GM21576 (cell line): ENCODE results near the gene CAMK2G.

Experiments used
- ATAC-seq: cut with Tn5 transposase; IDR thresholded peaks from one replicate; pipeline ENCODE4 v1.9.1; 2021; ENCODE audit warnings: mild to moderate bottlenecking, moderate library complexity; ENCODE audit not compliant: unreplicated experiment

CAMK2G gene

DNA sequence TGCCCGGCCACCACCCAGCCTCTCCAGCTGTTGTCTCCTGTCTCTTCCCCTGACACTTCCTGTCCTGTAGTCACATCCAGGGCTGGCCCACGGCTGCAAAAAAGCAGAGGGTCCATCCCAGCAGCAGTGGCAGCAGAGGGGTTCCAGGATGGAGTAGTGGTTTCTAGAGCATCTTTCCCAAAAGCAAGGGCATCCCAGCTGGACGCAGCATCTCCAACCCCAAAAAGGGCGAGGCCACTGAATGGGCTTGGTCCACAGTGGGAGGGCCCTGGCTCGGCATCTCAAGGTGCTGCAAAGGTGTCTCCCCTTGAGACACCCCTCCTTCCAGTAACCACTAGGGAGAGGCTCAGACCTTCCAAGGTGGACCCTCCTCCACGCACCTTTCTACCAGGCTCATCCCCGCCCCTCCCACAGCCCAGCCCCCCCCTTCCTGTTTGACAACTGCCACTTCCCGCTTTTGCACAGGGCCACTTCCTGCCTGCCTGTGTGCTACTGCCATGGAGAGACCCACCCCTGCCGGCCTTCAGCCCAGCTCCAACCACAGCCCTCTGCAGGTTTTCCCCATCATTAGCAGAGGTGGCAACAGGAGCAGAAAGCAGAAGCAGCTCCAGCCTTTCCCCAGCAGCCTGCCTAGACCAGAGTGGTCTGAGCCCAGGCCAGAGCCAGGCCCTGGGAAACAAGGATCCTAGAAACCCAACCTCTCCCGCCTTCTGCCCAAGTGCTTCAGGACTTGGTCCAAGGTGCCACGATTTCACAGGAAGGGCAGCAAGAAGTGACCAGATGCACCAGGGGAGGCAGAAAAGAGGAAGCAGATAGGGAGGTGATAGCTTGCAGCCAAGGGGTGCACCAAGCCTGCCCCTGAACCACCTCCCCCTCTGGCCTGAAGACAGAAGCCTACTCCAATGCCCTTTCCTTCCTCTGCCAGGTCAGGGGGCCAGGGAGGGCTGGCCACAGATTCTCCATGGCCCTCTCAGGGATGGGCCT lies 8.6 kb downstream of the CAMK2G start:
- peak; percentile 60 for ATAC-seq

- ATAC-seq = no peak
These were observed 9.3 kb downstream of the CAMK2G start for GRCh38 chr10:73865107-73865458.

- no peak for ATAC-seq
These were observed 10.1 kb downstream of the CAMK2G start for GRCh38 chr10:73864229-73864628.

DNA sequence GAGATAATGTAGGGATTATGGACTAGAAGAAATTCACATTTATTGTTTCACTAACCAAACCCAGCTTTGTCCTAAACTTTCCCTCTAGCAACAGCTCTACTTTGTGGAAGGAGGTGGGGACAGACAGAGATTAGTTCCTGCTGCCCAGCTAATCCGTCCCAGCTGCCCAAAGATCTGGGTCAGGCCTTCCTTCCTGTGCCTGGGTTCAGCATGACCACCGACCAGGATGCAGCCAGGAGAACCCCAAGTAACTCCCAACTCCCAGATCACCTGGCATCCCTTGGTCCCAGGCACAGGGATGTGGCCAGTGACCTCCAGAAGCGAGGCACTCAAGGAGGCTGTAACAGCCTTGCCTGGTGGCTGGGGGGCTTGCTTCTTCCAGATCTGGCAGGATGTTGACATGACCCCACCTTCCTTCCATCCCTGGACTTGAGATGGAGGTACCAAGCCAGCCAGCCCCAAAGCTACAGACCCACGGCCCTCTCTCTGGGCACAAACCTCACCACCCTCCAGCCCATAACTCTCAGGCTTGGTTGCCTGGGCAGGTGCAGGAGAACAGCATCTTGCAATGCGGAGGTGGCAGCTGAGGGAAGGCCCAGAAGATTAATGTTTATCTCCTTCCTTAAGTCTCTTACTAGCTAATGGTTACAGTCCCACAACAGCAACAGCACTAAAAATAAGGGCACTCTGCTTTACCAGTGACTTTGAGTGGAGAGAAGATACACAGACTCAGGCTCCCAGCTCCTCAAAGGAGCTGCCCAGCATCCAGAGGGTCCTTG lies 11.1 kb downstream of the CAMK2G start:
- no peak for ATAC-seq

DNA sequence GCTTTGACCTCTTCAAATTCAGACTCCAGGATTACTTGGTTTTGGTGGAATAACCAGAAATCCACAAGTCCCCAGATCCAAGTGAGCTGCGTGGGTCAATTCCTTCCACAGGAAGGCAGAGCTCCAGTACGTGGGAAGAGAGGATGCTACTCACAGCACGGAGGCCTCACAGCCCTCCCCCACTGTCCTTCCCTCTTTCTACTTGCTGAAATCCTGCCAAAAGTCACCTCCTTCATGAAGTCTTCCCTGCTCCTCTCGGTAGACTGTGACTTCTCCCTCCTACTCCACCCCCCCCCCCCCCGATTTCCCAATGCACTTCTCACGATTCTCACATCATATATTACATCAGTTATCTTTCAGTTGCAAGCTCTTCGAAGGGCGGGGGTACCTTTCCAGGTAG lies 12.3 kb downstream of the CAMK2G start:
- ATAC-seq = no peak

DNA sequence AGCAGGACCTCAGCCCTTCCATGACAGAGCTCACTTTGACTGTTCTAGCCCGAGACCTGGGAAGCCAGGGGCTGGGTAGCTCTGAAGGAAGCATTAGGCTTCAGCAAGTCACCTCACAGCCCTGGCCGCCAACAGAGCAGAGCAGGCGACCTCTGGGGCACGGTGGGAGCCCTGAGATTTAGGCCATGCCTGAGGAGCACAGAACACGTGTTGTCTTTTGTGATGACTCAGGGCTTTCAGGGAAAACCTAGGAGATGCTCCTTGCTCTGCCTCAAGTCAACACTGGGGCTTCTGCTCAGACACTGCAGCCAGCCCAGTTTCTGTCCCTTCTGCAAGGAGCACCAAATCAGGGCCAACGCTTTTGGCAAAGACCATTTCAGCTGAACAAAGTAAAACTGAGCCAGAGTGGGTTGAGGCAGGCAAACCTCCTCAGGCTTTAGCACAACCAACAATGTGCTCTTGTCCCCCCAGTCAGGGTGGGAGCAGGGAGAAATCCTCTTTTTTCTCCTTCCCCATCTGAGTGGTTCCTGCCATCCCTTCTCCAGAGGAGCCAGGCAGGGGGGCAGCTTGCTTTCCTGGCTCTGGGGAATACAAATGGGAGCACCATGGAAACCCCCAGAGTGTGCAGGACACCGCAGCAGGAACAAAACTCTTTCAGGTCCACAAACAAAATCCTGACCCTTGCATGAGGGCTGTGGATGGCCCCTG lies 14.4 kb downstream of the CAMK2G start:
- ATAC-seq = no peak

- no peak for ATAC-seq
These were observed 14.9 kb downstream of the CAMK2G start for GRCh38 chr10:73859428-73859783.

DNA sequence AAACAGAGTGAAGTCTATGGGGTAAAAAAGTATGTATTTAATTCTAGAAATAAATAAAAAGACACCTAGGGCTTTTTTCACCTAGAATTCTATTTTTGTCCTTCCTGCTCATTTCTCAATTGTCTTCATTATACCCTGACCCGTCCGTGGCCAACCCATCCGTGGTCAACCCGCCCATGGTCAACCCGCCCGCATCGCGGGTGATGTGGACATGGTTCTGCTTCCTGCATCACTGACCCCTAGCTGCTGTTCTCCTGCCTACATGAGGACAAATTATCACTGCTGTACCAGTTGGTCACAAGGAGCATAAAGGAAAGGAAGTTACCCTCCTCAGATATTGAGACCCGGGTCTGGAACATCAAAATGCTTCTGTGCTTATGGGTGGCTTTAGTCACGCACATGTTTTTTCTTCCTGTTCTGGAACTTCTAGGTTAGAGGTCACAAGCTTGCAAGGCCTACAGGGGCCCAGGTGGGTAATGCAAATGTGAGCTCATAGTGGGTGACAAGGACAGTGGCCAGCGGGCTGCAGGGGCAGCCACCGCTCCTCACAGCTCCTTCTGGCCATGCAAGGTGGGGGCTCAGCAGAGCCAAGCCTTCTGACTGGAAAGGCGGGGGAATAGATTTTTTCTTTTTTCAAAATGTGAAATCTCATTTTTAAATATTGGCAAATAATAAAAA lies 15.5 kb downstream of the CAMK2G start:
- ATAC-seq = no peak

DNA sequence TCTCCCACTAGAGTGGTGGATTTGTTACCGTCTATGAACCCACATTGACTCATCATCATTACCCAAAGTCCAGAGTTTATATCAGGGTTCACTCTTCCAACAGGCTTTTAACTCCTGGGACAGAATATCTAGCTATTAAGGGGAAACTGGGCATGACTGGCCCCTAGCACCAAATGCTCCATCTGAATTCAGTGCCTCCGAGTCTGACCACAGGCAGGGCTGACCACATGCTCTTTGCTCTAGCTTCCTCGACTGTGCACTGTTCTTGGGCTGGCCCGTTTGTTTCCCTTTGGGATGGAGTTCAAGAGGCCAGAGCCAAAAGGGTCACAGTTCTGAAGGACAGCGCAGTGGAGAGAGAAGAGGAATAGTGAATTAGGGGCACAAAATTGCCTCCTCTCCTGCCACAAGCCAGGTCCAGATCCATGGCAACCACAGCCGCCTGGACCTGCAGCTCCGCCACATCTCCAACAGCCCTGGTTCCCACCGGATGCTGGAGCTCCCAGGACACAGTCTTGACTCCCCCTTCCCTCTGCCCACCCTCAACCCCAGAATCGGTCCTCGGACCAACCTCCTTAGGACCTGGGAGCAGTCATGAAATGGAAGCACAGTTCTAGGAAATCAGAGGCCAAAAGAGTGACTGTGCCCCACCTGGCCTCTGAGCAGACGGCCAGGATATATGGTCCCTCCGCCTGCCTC lies 16.2 kb downstream of the CAMK2G start:
- no peak for ATAC-seq

- peak; percentile 49 for ATAC-seq
These were observed 16.9 kb downstream of the CAMK2G start for GRCh38 chr10:73857446-73857845.

- ATAC-seq = no peak
These were observed 18.1 kb downstream of the CAMK2G start for GRCh38 chr10:73856261-73856660.

DNA sequence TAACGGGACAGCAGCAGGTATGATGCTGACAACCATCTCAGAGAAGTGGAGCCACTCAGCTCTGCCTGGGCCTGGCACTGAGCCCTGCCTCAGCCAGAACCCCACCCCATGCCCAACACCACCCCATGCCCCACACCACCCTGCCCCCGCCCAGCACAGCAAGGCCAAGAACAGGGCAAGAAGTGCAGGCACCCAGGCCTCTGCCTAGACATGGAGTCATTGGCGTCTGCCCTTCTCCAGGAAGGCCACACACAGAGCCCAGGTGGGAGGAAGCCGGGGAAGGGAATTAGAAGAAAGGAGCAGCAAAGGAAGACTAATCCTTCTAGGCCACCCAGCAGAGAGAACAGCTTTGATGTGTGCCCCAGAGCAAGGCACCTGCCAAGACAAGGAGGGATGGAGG lies 18.9 kb downstream of the CAMK2G start:
- no peak for ATAC-seq

DNA sequence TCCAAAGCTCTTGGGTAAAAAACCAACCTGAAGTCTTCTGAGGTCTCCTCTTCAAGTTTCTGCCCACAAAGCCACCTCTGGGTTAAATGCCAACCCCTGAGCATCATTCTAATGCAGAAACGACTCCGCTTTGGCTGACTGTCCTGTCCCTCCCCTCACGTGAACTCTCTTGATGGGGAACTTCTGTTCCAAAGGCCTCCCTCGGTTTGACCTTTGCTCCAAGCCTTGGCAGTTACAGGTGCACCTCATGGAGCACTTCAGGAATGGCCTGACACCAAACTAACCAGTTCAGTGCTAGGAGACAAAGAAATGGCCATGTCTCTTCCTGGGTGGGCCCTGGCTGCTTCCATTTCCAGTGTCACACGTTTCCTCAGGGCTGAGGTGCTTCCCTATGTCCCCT lies 20.0 kb downstream of the CAMK2G start:
- no peak for ATAC-seq

DNA sequence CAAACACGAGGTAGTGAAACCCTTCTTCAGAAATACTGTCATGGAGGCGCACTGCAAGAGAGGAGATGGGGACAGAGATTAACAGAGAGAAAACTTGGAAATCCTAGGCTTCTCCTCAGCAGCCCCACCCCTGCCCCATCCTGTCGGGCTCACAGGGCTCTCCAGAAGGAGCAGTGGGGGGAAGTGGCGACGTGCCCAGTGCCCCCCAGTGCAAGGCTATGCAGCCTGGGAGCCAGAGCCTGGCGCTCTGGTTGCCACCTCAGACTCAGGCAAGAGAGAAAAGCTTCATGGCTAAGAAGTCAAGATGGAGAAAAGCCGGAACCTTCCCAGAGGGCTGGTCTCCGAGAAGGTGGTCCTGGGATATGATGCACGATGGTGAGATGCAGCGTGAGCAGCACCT lies 21.2 kb downstream of the CAMK2G start:
- no peak for ATAC-seq

- ATAC-seq = no peak
These were observed 23.4 kb downstream of the CAMK2G start for GRCh38 chr10:73850863-73851461.

- ATAC-seq = no peak
These were observed 24.1 kb downstream of the CAMK2G start for GRCh38 chr10:73850211-73850610.

DNA sequence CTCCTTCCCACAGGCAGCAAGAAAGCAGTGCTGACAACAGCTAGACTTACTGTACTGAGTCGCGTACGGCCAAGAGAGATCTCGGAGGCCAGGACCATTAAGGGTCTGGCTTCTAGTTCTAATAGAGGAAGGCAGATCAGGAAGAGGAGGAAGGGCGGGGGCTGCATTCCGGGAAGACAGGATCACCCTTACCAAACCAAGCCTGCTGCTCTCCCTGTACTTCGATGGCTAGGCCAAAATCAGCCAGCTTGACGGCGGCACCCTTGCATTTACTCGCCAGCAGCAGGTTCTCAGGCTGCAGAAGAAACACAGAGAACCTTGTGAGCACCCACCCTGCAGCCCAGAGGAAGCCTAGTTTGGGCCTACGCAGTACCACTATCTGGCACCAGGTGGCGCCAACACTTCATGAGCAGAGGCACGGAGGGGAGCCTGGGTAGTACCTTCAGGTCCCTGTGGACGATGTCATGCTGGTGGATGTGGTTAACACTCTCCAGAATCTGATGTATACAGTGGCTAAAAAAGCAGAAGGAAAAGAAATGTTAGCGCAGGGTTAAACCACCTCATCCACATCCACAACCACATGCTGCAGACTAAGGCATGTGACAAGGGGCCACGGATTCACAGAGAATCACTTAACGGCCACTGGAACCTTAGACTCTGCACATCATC lies 25.4 kb downstream of the CAMK2G start:
- peak; percentile 89 for ATAC-seq

DNA sequence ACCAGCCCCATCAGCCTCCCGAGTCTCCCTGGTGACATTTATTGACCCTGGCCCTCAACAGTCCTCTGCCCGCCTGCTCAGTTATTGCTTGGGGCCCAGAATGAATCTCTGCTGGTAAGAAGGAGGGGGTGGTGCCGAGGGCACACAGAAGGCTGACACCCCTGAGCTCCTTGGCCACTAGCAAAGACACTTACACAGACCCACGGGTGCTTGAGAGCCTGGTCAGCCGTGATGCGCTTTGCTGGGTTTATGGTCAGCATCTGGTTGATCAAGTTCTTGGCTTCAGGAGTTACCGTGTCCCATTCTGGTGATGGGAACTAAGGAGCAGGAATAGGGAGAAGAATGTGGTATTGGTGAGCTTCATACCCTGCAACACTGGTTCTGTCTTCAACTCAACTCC lies 27.3 kb downstream of the CAMK2G start:
- no peak for ATAC-seq

DNA sequence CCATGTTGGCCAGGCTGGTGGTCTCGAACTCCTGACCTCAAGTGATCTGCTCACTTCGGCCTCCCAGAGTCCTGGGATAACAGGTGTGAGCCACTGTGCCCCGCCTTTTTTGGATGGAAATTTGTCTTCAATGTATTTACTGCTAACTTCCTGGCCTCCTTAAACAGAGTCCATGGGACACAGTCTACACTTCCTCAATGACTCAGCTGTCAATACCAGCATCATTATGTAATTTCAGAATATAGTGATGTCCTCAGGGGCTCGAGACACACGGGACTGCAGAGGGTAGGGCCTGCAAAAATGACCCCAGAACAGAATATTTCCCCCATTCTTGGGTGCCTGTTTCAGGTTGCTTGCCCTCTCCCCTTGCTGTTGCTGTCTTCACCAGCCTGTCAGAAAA lies 31.1 kb downstream of the CAMK2G start:
- no peak for ATAC-seq
